ENCODE data around the gene NXNL1. TPM values are rescaled to one million over a fixed set of nuclear protein-coding genes. Genes with fewer than 3 reads are reported as not detected.
A peak's percentile ranks its signal among the peaks of the same experiment; 100 is the strongest.

The NXNL1 gene
- total and polyA plus RNA-seq, 8 donors: 0.92 TPM; not detected in 7

DNA sequence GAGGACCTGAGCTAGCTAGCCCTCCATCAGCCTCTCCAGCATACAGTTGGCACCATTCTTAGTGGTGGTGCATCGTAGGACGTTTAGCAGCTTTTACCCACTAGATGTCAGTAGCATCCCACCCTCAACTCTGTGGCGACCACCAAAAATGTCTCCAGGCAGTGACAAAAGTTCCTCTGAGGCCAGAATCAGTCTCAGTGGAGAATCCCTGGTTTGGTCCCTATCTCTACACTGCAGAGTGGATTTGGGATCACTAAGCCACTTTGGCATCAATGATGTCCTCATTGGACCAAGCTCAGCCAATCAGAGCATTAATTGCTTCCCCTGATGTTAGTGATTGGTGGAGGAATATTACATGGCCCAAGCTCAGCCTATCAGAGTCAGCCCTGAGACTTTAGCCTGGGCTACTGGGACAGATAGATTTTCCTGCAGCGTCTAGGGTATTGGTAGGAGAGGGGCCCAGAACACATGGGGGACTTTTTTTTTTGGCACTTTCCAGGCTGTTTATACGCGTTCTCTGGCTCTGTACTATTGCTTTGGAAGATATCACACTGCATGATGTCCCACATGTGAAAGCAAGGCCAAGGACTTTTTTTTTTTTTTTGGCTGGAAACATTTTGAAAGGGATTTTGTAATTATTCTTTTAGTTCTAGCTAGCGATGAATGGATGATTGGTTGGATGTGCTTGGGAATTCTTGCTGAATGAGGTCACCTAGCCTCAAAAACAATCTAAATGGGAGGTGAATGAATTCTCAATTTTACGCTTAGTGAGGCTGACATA lies 19.3 kb downstream of the NXNL1 start:
- H3K4me1 ChIP-seq: no peaks in the 10 kb centered on the region
- H3K9me3 ChIP-seq: peaks cover 0 to 3% (median 0%) of the 10 kb centered on the region in 4 donors
- TF ChIP-seq, protein P1, sequence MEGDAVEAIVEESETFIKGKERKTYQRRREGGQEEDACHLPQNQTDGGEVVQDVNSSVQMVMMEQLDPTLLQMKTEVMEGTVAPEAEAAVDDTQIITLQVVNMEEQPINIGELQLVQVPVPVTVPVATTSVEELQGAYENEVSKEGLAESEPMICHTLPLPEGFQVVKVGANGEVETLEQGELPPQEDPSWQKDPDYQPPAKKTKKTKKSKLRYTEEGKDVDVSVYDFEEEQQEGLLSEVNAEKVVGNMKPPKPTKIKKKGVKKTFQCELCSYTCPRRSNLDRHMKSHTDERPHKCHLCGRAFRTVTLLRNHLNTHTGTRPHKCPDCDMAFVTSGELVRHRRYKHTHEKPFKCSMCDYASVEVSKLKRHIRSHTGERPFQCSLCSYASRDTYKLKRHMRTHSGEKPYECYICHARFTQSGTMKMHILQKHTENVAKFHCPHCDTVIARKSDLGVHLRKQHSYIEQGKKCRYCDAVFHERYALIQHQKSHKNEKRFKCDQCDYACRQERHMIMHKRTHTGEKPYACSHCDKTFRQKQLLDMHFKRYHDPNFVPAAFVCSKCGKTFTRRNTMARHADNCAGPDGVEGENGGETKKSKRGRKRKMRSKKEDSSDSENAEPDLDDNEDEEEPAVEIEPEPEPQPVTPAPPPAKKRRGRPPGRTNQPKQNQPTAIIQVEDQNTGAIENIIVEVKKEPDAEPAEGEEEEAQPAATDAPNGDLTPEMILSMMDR (IDR thresholded peaks at IDR 0.05): peak in 1 of 7 experiments; percentile 6
- TF ChIP-seq POLR2AphosphoS5 (IDR thresholded peaks at IDR 0.05): no peak
- peaks cover 0 to 4% (median 0%) of the 10 kb centered on the region in 3 donors for H3K27me3 ChIP-seq
- peaks cover 0 to 1% (median 0%) of the 10 kb centered on the region in 4 donors for H3K36me3 ChIP-seq
- intact Hi-C loops (cut with DNase I; ENCODE audit: low total_unique reads): no loop called here
- 53 to 67% (median 65%) methylated on average over 8 of the region's 8 CpGs for WGBS, 5 donors
- no peak overlapping the region for H3K4me3 ChIP-seq
- no peak overlapping the region for H3K27ac ChIP-seq
- peak in 1 of 2 donors; percentile 58 for DNase-seq

DNA sequence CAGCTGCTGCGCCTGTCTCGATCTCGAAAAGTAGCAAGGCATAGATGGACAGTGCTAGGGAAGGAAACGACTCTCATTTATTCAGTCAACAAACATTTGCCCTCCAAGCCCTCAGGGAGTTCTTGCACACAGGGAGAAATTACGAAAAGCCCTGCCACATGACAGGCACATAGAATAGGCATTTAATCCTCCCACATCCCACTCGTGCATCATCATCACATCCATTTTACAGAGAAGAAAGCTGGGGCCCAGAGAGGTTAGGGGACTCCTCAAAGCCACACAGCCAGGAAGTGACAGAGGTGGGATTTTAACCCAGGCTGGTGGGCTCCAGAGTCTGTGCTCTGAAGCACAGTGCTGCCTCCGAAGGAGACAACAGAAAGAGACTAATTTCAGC lies 23.9 kb downstream of the NXNL1 start:
- DNase-seq: no peak
- peaks cover 0 to 4% (median 0%) of the 10 kb centered on the region in 3 donors for H3K27me3 ChIP-seq
- intact Hi-C loops (cut with DNase I; ENCODE audit: low total_unique reads): no loop called here
- H3K9me3 ChIP-seq: peaks cover 0 to 3% (median 0%) of the 10 kb centered on the region in 4 donors
- 72 to 86% (median 84%) methylated on average over 4 to 7 of the region's 7 CpGs for WGBS, 5 donors
- H3K4me3 ChIP-seq: no peak overlapping the region
- H3K27ac ChIP-seq: no peak overlapping the region
- TF ChIP-seq, protein P1 (IDR thresholded peaks at IDR 0.05): no peak
- TF ChIP-seq POLR2A (IDR thresholded peaks at IDR 0.05) (no peak), EP300 (IDR thresholded peaks at IDR 0.05) (no peak), POLR2AphosphoS5 (IDR thresholded peaks at IDR 0.05) (no peak)
- peaks cover 0 to 9% (median 3%) of the 10 kb centered on the region in 4 donors for H3K36me3 ChIP-seq
- no peaks in the 10 kb centered on the region for H3K4me1 ChIP-seq

DNA sequence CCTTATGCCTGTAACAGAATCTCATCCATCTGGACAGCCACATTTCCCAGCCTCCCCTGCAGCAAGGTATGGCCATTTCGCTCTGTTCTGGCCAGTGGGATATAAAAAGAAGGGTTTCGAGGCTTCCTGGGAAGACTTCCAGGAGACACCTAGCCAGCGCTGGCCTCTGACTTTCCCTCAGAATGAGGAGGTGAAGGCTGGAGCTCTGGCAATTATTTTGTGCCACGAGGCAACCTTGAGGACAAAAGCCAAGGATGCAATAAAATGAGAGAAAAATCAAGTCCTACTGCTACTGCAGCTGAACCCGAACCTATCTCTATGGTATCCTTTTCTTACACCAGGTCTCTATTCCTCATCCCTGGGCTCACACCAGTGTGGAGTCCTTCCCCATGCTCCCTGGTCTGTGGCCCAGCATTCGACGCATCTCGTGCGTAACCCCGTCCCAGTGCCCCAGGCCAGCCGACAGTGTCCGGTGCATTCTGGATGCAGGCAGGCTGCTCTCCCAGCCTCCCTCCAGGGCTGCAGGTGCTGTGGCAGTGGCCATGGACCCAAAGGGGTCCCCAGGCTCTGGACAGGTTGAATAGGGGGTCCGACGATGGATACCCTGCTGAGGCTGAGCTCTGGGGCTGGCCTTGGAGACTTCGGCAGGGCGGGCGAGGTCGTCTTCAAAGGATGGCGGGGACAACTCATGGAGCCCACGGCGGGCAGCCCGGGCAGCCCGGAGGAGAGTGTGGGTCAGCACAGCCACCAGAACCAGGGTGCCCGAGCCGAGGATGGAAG lies 24.4 kb downstream of the NXNL1 start:
- Histone ChIP-seq H3K4me3 (no peak overlapping the region), H3K4me1 (no peaks in the 10 kb centered on the region), H3K27ac (no peak overlapping the region), H3K9me3 (peaks cover 0 to under 1% (median 0%) of the 10 kb centered on the region in 4 donors), H3K36me3 (peaks cover 0 to 9% (median 3%) of the 10 kb centered on the region in 4 donors), H3K27me3 (peaks cover 0 to 4% (median 0%) of the 10 kb centered on the region in 3 donors)
- intact Hi-C loops (cut with DNase I; ENCODE audit: low total_unique reads): no loop called here
- 91 to 95% (median 95%) methylated on average over 13 to 25 of the region's 25 CpGs for WGBS, 5 donors
- no peak for DNase-seq
- TF ChIP-seq EP300 (IDR thresholded peaks at IDR 0.05): no peak
- TF ChIP-seq, protein P1 (IDR thresholded peaks at IDR 0.05): no peak
- no peak for TF ChIP-seq POLR2AphosphoS5 (IDR thresholded peaks at IDR 0.05)
- TF ChIP-seq POLR2A (IDR thresholded peaks at IDR 0.05): no peak

DNA sequence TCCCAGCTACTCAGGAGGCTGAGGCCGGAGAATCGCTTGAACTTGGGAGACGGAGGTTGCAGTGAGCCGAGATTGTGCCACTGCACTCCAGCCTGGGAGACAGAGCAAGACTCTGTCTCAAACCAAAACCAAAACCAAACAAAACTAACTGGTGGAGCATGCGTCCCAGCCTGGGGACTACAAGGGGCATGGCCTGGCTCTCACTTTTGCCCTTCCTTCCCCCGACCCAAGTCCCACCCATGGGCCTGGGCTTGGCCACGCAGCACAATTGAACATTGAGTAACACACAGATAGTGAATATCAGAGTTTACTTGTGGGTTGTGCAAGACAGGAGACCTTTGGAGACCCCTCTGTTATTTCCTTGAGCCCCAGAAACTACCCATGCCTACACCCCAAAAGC lies 25.5 kb downstream of the NXNL1 start:
- TF ChIP-seq POLR2AphosphoS5 (IDR thresholded peaks at IDR 0.05) (no peak), EP300 (IDR thresholded peaks at IDR 0.05) (no peak)
- TF ChIP-seq, protein P1 (IDR thresholded peaks at IDR 0.05): no peak
- Histone ChIP-seq H3K36me3 (peaks cover 0 to 9% (median 3%) of the 10 kb centered on the region in 4 donors), H3K9me3 (no peaks in the 10 kb centered on the region), H3K4me1 (no peaks in the 10 kb centered on the region), H3K4me3 (no peak overlapping the region), H3K27ac (no peak overlapping the region), H3K27me3 (peaks cover 0 to 4% (median 0%) of the 10 kb centered on the region in 3 donors)
- intact Hi-C loops (cut with DNase I; ENCODE audit: low total_unique reads): no loop called here
- 71 to 84% (median 74%) methylated on average over 7 of the region's 7 CpGs for WGBS, 5 donors
- DNase-seq: no peak

All from stomach (tissue), 9 donors.